H9 (cell line): ENCODE measurements around the gene NFILZ. TPM values are rescaled to one million over a fixed set of nuclear protein-coding genes. Genes with fewer than 3 reads are reported as not detected.

Experiments used
- DNase-seq: peaks from one replicate; pipeline ENCODE4 v3.0.0-alpha.2; 2017
- H2AFZ ChIP-seq: one replicate; pipeline ENCODE4 v1.6.1; 2013; ENCODE audit warnings: mild to moderate bottlenecking, low read length, control low read depth, moderate library complexity
- H2AK5ac ChIP-seq: 2 replicates; pipeline ENCODE4 v1.6.1; 2013; ENCODE audit warnings: low read length, control low read depth, mixed read lengths; ENCODE audit not compliant: insufficient read length
- H2BK120ac ChIP-seq: one replicate; pipeline ENCODE4 v1.6.1; 2013; ENCODE audit warnings: low read depth, mild to moderate bottlenecking, low read length, control low read depth, inconsistent platforms; ENCODE audit not compliant: poor library complexity, severe bottlenecking
- H2BK12ac ChIP-seq: 2 replicates; pipeline ENCODE4 v1.6.1; 2013; ENCODE audit warnings: low read length, control low read depth, mixed read lengths, low read depth; ENCODE audit not compliant: insufficient read length
- H2BK15ac ChIP-seq: 2 replicates; pipeline ENCODE4 v1.6.1; 2013; ENCODE audit warnings: low read depth, low read length, control low read depth
- H2BK20ac ChIP-seq: one replicate; pipeline ENCODE4 v1.6.1; 2013; ENCODE audit warnings: low read depth, mild to moderate bottlenecking, low read length, control low read depth, inconsistent platforms; ENCODE audit not compliant: poor library complexity, severe bottlenecking
- H2BK5ac ChIP-seq: 2 replicates; pipeline ENCODE4 v1.6.1; 2013; ENCODE audit warnings: low read length, control low read depth, mixed read lengths; ENCODE audit not compliant: insufficient read length
- H3K14ac ChIP-seq: 2 replicates; pipeline ENCODE4 v1.6.1; 2013; ENCODE audit warnings: low read length, control low read depth; ENCODE audit not compliant: insufficient read depth
- H3K18ac ChIP-seq: 2 replicates; pipeline ENCODE4 v1.6.1; 2013; ENCODE audit warnings: low read depth, mild to moderate bottlenecking, mixed read lengths, low read length, control low read depth; ENCODE audit not compliant: insufficient read length
- H3K23ac ChIP-seq: 2 replicates; pipeline ENCODE4 v1.6.1; 2013; ENCODE audit warnings: low read length, control low read depth, mixed read lengths, low read depth; ENCODE audit not compliant: insufficient read length
- H3K23me2 ChIP-seq: 2 replicates; pipeline ENCODE4 v1.6.1; 2013; ENCODE audit warnings: low read depth, mild to moderate bottlenecking, mixed read lengths, low read length, control low read depth; ENCODE audit not compliant: insufficient read length, poor library complexity, severe bottlenecking
- H3K27ac ChIP-seq: 2 replicates; pipeline ENCODE4 v1.5.1; 2013; ENCODE audit warnings: low read length, control low read depth, mixed read lengths, low read depth; ENCODE audit not compliant: insufficient read length
- H3K27me3 ChIP-seq: 2 replicates; pipeline ENCODE4 v1.6.1; 2013; ENCODE audit warnings: low read length, control low read depth, inconsistent platforms; ENCODE audit not compliant: insufficient read depth
- H3K4ac ChIP-seq: 2 replicates; pipeline ENCODE4 v1.6.1; 2013; ENCODE audit warnings: low read depth, mild to moderate bottlenecking, control low read depth, inconsistent platforms, low read length, moderate library complexity
- H3K4me1 ChIP-seq: 2 replicates; pipeline ENCODE4 v1.6.1; 2013; ENCODE audit warnings: low read length, control low read depth, inconsistent platforms; ENCODE audit not compliant: insufficient read depth
- H3K4me2 ChIP-seq: 2 replicates; pipeline ENCODE4 v1.6.1; 2013; ENCODE audit warnings: low read length, control low read depth, mixed read lengths; ENCODE audit not compliant: insufficient read length, insufficient read depth
- H3K56ac ChIP-seq: 2 replicates; pipeline ENCODE4 v1.6.1; 2013; ENCODE audit warnings: low read depth, mild to moderate bottlenecking, mixed read lengths, low read length, control low read depth; ENCODE audit not compliant: insufficient read length
- H3K79me1 ChIP-seq: 2 replicates; pipeline ENCODE4 v1.6.1; 2013; ENCODE audit warnings: low read depth, mild to moderate bottlenecking, moderate library complexity, low read length, control low read depth, inconsistent platforms; ENCODE audit not compliant: insufficient read depth, poor library complexity, severe bottlenecking
- H3K79me2 ChIP-seq: 2 replicates; pipeline ENCODE4 v1.6.1; 2013; ENCODE audit warnings: low read length, control low read depth, inconsistent platforms; ENCODE audit not compliant: insufficient read depth
- H3K9ac ChIP-seq: 2 replicates; pipeline ENCODE4 v1.6.1; 2013; ENCODE audit warnings: low read length, control low read depth, mixed read lengths; ENCODE audit not compliant: insufficient read length; ENCODE audit errors: extremely low read depth
- H3K9me3 ChIP-seq: one replicate; pipeline ENCODE4 v1.6.1; 2013; ENCODE audit warnings: low read depth, low read length, inconsistent platforms; ENCODE audit not compliant: control insufficient read depth
- H3T11ph ChIP-seq: one replicate; pipeline ENCODE4 v1.6.1; 2013; ENCODE audit warnings: mild to moderate bottlenecking, low read length, control low read depth, inconsistent platforms
- H4K20me1 ChIP-seq: one replicate; pipeline ENCODE4 v1.6.1; 2013; ENCODE audit not compliant: control insufficient read depth, insufficient read length, insufficient read depth
- H4K5ac ChIP-seq: 2 replicates; pipeline ENCODE4 v1.6.1; 2013; ENCODE audit warnings: low read depth, mild to moderate bottlenecking, mixed read lengths, low read length, control low read depth; ENCODE audit not compliant: insufficient read length
- H4K8ac ChIP-seq: replicated peaks from 2 replicates; pipeline ENCODE4 v1.6.1; 2013; ENCODE audit warnings: low read length, control low read depth, mixed read lengths, low read depth; ENCODE audit not compliant: insufficient read length
- H4K91ac ChIP-seq: 2 replicates; pipeline ENCODE4 v1.6.1; 2013; ENCODE audit warnings: low read depth, mild to moderate bottlenecking, moderate library complexity, mixed read lengths, low read length, control low read depth; ENCODE audit not compliant: insufficient read length
- H3K27ac Mint-ChIP-seq, 3 experiments: 2 replicates in 2 of 3; 3 replicates in 1 of 3; pipeline ENCODE4 v1.8.0; 2020 to 2021; ENCODE audit warnings: mixed read lengths in 3 of 3, mild to moderate bottlenecking in 1 of 3, moderate library complexity in 1 of 3
- H3K27me3 Mint-ChIP-seq: 2 replicates; pipeline ENCODE4 v1.8.0; 2021; ENCODE audit warnings: low read depth, mild to moderate bottlenecking, moderate library complexity, mixed read lengths
- H3K36me3 Mint-ChIP-seq, 3 experiments: 2 replicates in 2 of 3; 3 replicates in 1 of 3; pipeline ENCODE4 v1.8.0; 2020 to 2021; ENCODE audit warnings: low read depth in 3 of 3, mixed read lengths in 3 of 3; ENCODE audit not compliant: insufficient read depth in 1 of 3
- H3K4me1 Mint-ChIP-seq, 2 experiments: 2 replicates each; pipeline ENCODE4 v1.8.0; 2020; ENCODE audit warnings: mixed read lengths in 2 of 2
- H3K4me3 Mint-ChIP-seq, 2 experiments: 2 replicates in 1 of 2; 3 replicates in 1 of 2; pipeline ENCODE4 v1.8.0; 2020 to 2021; ENCODE audit warnings: mild to moderate bottlenecking in 2 of 2, mixed read lengths in 2 of 2, moderate library complexity in 1 of 2
- H3K9me3 Mint-ChIP-seq, 2 experiments: 2 replicates in 1 of 2; 3 replicates in 1 of 2; pipeline ENCODE4 v1.8.0; 2020; ENCODE audit warnings: mild to moderate bottlenecking in 2 of 2, mixed read lengths in 2 of 2, moderate library complexity in 1 of 2
- WGBS: extraction: QIAGEN DNeasy Blood & Tissue Kit; methylation state at CpG from one replicate; pipeline ENCODE4 v1.1.7; 2013; ENCODE audit warnings: missing lambda C conversion rate, low lambda C conversion rate, mixed read lengths; ENCODE audit not compliant: insufficient read length; ENCODE audit errors: extremely low coverage; 5-methylcytosine and 5-hydroxymethylcytosine counted together
- total RNA-seq: library from RNA; stranded (reverse); gene quantifications from 2 replicates; pipeline ENCODE4 v1.2.1, GENCODE V29; 2021
- TF ChIP-seq, protein P1 (sequence below): fragments of 200-600 bp; sonication (generic); conservative IDR thresholded peaks from 3 replicates; pipeline ENCODE4 v1.8.0; 2021; ENCODE audit warnings: antibody characterized with exemption, mild to moderate bottlenecking

NFILZ gene
- total RNA-seq, 1 experiment from 2014 or later = not detected

DNA sequence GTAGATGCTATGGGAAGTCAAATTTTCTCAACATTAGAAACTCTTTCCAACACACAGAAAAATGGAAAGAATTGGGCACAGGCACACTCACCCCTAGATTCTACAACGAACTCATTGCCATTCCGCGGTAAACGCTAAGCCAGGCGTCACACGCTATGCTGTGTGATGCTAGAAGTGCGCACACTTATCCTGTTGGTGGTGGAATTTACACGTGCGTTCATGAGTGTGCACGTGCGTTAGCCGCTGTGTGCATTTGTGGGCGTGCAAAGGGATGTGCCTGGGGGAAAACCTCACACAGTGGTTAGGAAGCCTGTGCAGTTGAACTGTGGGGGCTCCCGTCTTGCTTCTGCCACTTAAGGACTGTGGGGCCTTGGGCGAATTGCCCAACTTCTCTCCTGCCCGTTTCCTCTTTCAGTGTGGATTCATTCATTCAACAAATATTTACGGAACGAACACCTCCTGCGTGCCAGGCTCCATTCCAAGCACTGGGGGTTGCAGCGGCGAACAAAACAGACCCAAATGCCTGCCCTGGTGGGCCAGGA, 7.7 kb downstream of the NFILZ start:
- Histone ChIP-seq H2BK20ac (no peak overlapping the region), H3K4me2 (no peak overlapping the region)
- WGBS = no CpG with 5 or more reads among the region's 21 CpGs

More for the DNA sequence above, 7.7 kb downstream of the NFILZ start:
- no peak overlapping the region for H3K14ac ChIP-seq
- TF ChIP-seq, protein P1, sequence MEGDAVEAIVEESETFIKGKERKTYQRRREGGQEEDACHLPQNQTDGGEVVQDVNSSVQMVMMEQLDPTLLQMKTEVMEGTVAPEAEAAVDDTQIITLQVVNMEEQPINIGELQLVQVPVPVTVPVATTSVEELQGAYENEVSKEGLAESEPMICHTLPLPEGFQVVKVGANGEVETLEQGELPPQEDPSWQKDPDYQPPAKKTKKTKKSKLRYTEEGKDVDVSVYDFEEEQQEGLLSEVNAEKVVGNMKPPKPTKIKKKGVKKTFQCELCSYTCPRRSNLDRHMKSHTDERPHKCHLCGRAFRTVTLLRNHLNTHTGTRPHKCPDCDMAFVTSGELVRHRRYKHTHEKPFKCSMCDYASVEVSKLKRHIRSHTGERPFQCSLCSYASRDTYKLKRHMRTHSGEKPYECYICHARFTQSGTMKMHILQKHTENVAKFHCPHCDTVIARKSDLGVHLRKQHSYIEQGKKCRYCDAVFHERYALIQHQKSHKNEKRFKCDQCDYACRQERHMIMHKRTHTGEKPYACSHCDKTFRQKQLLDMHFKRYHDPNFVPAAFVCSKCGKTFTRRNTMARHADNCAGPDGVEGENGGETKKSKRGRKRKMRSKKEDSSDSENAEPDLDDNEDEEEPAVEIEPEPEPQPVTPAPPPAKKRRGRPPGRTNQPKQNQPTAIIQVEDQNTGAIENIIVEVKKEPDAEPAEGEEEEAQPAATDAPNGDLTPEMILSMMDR = no peak
- H3K79me2 ChIP-seq = no peaks in the 10 kb centered on the region
- no peaks in the 10 kb centered on the region for H4K20me1 ChIP-seq
- H2BK120ac ChIP-seq = no peak overlapping the region
- H3K36me3 Mint-ChIP-seq = no peaks in the 10 kb centered on the region; a peak in 1 of 7 replicates
- H3K27ac ChIP-seq = no peak overlapping the region
- no peak overlapping the region for H2AK5ac ChIP-seq
- peaks cover 24% of the 10 kb centered on the region for H3K27me3 Mint-ChIP-seq
- no peak overlapping the region for H4K5ac ChIP-seq
- H3K79me1 ChIP-seq = no peaks in the 10 kb centered on the region
- H2BK15ac ChIP-seq = no peak overlapping the region
- no peak overlapping the region for H3K9ac ChIP-seq
- H2AFZ ChIP-seq = no peak overlapping the region
- peaks cover 12 to 23% of the 10 kb centered on the region in 2 experiments for H3K4me1 Mint-ChIP-seq
- no peak for DNase-seq
- H3T11ph ChIP-seq = no peak overlapping the region
- no peaks in the 10 kb centered on the region for H3K9me3 ChIP-seq
- H3K23me2 ChIP-seq = no peaks in the 10 kb centered on the region
- H3K18ac ChIP-seq = no peak overlapping the region
- no peak overlapping the region for H4K8ac ChIP-seq
- no peak overlapping the region for H4K91ac ChIP-seq
- peaks cover 4 to 16% of the 10 kb centered on the region in 2 experiments; a peak in 4 of 5 replicates for H3K9me3 Mint-ChIP-seq
- no peaks in the 10 kb centered on the region for H3K4me1 ChIP-seq
- no peak overlapping the region for H2BK12ac ChIP-seq
- H3K56ac ChIP-seq = no peak overlapping the region
- H3K23ac ChIP-seq = no peak overlapping the region
- H3K27me3 ChIP-seq = no peaks in the 10 kb centered on the region
- peak overlapping the region in 1 of 3 experiments; percentile 42; a peak in 1 of 7 replicates for H3K27ac Mint-ChIP-seq
- H2BK5ac ChIP-seq = no peak overlapping the region
- H3K4ac ChIP-seq = no peak overlapping the region
- no peak overlapping the region for H3K4me3 Mint-ChIP-seq
